Activated gamma-delta T cell treated with anti-CD3 and anti-CD28 coated beads, Interleukin-2, amount 50 U/mL, for 16 hours (primary cell): ENCODE data around the gene CLDN6.

Source experiments
- DNase-seq: peaks from one replicate; pipeline ENCODE4 v3.0.0-alpha.2; 2020; ENCODE audit warnings: low read depth

The CLDN6 gene

GRCh38 chr16:3051494-3051893 lies 33.5 kb upstream of the CLDN6 start:
- DNase-seq, result no peak

GRCh38 chr16:3051009-3051408 lies 33.0 kb upstream of the CLDN6 start:
- no peak for DNase-seq

GRCh38 chr16:3050487-3050886 lies 32.5 kb upstream of the CLDN6 start:
- DNase-seq, result no peak

- DNase-seq, result no peak
These were observed 32.0 kb upstream of the CLDN6 start for GRCh38 chr16:3049921-3050481.

GRCh38 chr16:3047387-3047720 lies 29.4 kb upstream of the CLDN6 start:
- no peak for DNase-seq

GRCh38 chr16:3046641-3047386 lies 28.8 kb upstream of the CLDN6 start:
- no peak for DNase-seq

GRCh38 chr16:3045758-3046640 lies 28.0 kb upstream of the CLDN6 start, which contains the start of gene MMP25:
Gene MMP25, plus strand, starts transcription at chr16:3046561. Its CDS starts 357 bp downstream, at chr16:3046918.
- no peak for DNase-seq

GRCh38 chr16:3044708-3045107 lies 26.7 kb upstream of the CLDN6 start:
- no peak for DNase-seq

GRCh38 chr16:3042376-3042775 lies 24.4 kb upstream of the CLDN6 start:
- no peak for DNase-seq

- no peak for DNase-seq
These were observed 20.9 kb upstream of the CLDN6 start for GRCh38 chr16:3038896-3039295.

GRCh38 chr16:3038256-3038655 lies 20.3 kb upstream of the CLDN6 start:
- DNase-seq, result no peak

GRCh38 chr16:3036726-3037315 lies 18.8 kb upstream of the CLDN6 start, which contains the start of gene BICDL2:
Gene BICDL2, minus strand, starts transcription at chr16:3036944. Its CDS starts 1,448 bp downstream, at chr16:3035496.
- DNase-seq, result no peak

GRCh38 chr16:3035972-3036725 lies 18.2 kb upstream of the CLDN6 start:
- DNase-seq, result no peak

GRCh38 chr16:3035289-3035971 lies 17.4 kb upstream of the CLDN6 start:
- DNase-seq, result no peak

GRCh38 chr16:3032624-3033023 lies 14.6 kb upstream of the CLDN6 start:
- DNase-seq, result no peak

GRCh38 chr16:3030222-3031212 lies 12.5 kb upstream of the CLDN6 start:
- no peak for DNase-seq

GRCh38 chr16:3029491-3030221 lies 11.7 kb upstream of the CLDN6 start:
- no peak for DNase-seq

GRCh38 chr16:3028716-3029319 lies 10.8 kb upstream of the CLDN6 start:
- DNase-seq, result no peak
